Measurements from ENCODE around the gene NALCN. TPM values are rescaled to one million over a fixed set of nuclear protein-coding genes. Genes with fewer than 3 reads are reported as not detected.

Gene NALCN
- total RNA-seq, 3 donors from 2014 or later: 0.80 to 12.1 (median 1.6) TPM

GRCh38 chr13:101267656-101268055, 148.7 kb downstream of the NALCN start:
- no peaks in the 10 kb centered on the region for H3K4me1 ChIP-seq
- H3K9me3 ChIP-seq: no peaks in the 10 kb centered on the region
- TF ChIP-seq CTCF (IDR thresholded peaks at IDR 0.05): no peak
- no peak for TF ChIP-seq POLR2AphosphoS5 (IDR thresholded peaks at IDR 0.05)
- no peak for TF ChIP-seq POLR2A (IDR thresholded peaks at IDR 0.05)
- H3K27ac ChIP-seq: no peak overlapping the region
- intact Hi-C loops (cut with DNase I; ENCODE audit: low total_unique reads): no loop called here
- H3K4me3 ChIP-seq: no peak overlapping the region
- H3K36me3 ChIP-seq: no peaks in the 10 kb centered on the region
- no peak for DNase-seq (ENCODE audit: low spot score in 2 of 2)
- no peaks in the 10 kb centered on the region for H3K27me3 ChIP-seq

DNA sequence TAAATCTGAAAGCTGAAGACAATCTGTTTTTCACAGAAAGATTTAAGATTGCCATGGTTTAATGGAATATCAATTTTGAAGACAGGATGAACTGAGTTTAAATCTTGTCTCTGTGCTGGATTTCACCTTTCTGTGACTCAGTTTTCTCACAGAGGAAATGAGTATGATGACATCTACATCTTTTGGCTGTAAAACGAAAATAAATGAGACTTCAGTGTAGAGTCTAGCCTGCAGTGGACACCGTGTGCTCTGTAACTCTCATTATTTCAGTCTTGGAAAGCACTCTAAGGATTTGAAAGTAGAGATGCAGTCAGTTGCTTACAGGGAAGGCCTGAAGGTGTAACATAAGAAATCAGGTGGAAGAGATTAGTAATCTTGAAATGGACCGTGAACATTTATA, 150.4 kb downstream of the NALCN start:
- no peak overlapping the region for H3K27ac ChIP-seq
- H3K27me3 ChIP-seq: no peaks in the 10 kb centered on the region
- no peak for DNase-seq (ENCODE audit: low spot score in 2 of 2)
- H3K4me1 ChIP-seq: no peaks in the 10 kb centered on the region
- H3K36me3 ChIP-seq: no peaks in the 10 kb centered on the region
- no peaks in the 10 kb centered on the region for H3K9me3 ChIP-seq
- intact Hi-C loops (cut with DNase I; ENCODE audit: low total_unique reads): no loop called here
- TF ChIP-seq POLR2A (IDR thresholded peaks at IDR 0.05): no peak
- H3K4me3 ChIP-seq: no peak overlapping the region

DNA sequence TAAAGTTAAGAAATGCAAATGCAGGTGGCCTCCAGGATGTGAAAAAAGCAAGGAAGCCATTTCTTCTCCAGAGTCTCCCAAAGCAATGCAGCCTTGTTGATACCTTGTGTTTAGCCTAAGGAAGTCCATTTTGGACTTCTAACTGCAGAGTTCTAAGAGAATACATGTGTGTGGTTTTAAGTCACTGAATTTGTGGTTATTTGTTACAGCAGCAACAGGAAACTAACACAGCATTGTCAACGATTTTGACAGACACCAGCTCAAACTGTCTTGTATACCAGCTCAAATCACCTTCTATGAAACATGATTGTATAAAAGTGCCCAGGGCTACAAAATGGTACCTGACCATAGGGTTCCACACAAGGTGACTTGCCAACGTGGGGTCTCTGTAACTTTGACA, 151.4 kb downstream of the NALCN start:
- intact Hi-C loops (cut with DNase I; ENCODE audit: low total_unique reads): no loop called here
- no peak for TF ChIP-seq CTCF (IDR thresholded peaks at IDR 0.05)
- TF ChIP-seq POLR2AphosphoS5 (IDR thresholded peaks at IDR 0.05): no peak
- no peak for TF ChIP-seq POLR2A (IDR thresholded peaks at IDR 0.05)

DNA sequence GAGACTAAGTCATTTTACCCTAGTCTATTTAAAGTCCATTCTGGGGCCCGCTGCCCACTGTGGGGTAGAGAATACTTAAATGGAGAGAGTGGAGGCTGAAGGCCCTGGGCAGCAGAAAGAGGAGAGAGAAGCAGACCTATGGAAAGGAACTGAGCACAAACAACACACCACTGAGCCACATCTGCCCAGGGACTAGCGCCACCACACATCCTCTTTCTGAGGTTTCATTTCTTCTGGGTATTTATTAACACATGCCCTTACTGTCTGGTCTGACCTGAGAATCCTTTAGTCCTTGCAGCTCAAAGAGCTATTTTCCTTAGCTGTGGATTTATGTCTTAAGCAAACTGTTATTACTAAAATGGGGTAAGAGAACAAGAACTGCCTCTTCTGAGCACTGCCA, 154.0 kb downstream of the NALCN start:
- Histone ChIP-seq H3K27me3 (no peaks in the 10 kb centered on the region), H3K9me3 (no peaks in the 10 kb centered on the region), H3K27ac (no peak overlapping the region), H3K4me1 (no peaks in the 10 kb centered on the region), H3K4me3 (no peak overlapping the region), H3K36me3 (no peaks in the 10 kb centered on the region)
- no peak for DNase-seq (ENCODE audit: low spot score in 2 of 2)
- intact Hi-C loops (cut with DNase I; ENCODE audit: low total_unique reads): no loop called here
- TF ChIP-seq POLR2A (IDR thresholded peaks at IDR 0.05) (no peak), CTCF (IDR thresholded peaks at IDR 0.05) (no peak), POLR2AphosphoS5 (IDR thresholded peaks at IDR 0.05) (no peak)

More for the DNA sequence above, 151.4 kb downstream of the NALCN start:
- H3K27me3 ChIP-seq: no peaks in the 10 kb centered on the region
- H3K9me3 ChIP-seq: no peaks in the 10 kb centered on the region
- DNase-seq (ENCODE audit: low spot score in 2 of 2): no peak
- no peaks in the 10 kb centered on the region for H3K36me3 ChIP-seq
- H3K27ac ChIP-seq: no peak overlapping the region
- no peaks in the 10 kb centered on the region for H3K4me1 ChIP-seq
- H3K4me3 ChIP-seq: no peak overlapping the region

DNA sequence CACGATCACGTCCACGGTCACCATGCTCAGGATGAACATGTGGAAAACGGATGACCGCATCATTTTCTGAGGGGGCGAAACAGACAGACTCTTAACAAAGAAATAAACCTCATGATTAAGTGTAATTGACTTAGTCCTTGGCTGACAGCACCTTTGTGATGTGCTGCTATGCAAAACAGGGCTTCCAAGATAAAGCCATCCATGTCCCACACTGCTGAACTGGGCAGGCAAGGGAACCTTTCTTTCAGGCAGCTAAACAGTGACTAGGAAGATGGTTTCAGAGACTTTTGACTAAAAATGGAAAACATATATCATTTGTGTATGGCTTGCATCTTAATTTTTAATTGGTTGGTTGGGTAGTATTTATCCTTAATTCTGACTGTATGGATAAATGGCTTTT, 157.8 kb downstream of the NALCN start:
- H3K27ac ChIP-seq: no peak overlapping the region
- TF ChIP-seq POLR2AphosphoS5 (IDR thresholded peaks at IDR 0.05) (no peak), CTCF (IDR thresholded peaks at IDR 0.05) (no peak), POLR2A (IDR thresholded peaks at IDR 0.05) (no peak)
- H3K4me1 ChIP-seq: no peaks in the 10 kb centered on the region
- no peaks in the 10 kb centered on the region for H3K27me3 ChIP-seq
- H3K36me3 ChIP-seq: no peaks in the 10 kb centered on the region
- DNase-seq (ENCODE audit: low spot score in 2 of 2): no peak
- no peaks in the 10 kb centered on the region for H3K9me3 ChIP-seq
- H3K4me3 ChIP-seq: no peak overlapping the region
- intact Hi-C loops (cut with DNase I; ENCODE audit: low total_unique reads): no loop called here

GRCh38 chr13:101258071-101258470, 158.2 kb downstream of the NALCN start:
- intact Hi-C loops (cut with DNase I; ENCODE audit: low total_unique reads): no loop called here
- no peak overlapping the region for H3K4me3 ChIP-seq
- H3K9me3 ChIP-seq: no peaks in the 10 kb centered on the region

More at GRCh38 chr13:101258071-101258470, 158.2 kb downstream of the NALCN start:
- H3K27me3 ChIP-seq: no peaks in the 10 kb centered on the region
- H3K36me3 ChIP-seq: no peaks in the 10 kb centered on the region
- no peak overlapping the region for H3K27ac ChIP-seq
- no peaks in the 10 kb centered on the region for H3K4me1 ChIP-seq
- DNase-seq (ENCODE audit: low spot score in 2 of 2): no peak
- TF ChIP-seq CTCF (IDR thresholded peaks at IDR 0.05): no peak
- no peak for TF ChIP-seq POLR2A (IDR thresholded peaks at IDR 0.05)
- TF ChIP-seq POLR2AphosphoS5 (IDR thresholded peaks at IDR 0.05): no peak
